GM12801 (cell line): Measurements from ENCODE around the gene NACC1.

ENCODE experiments used
- TF ChIP-seq, protein P1 (sequence below): IDR thresholded peaks from one replicate; pipeline ENCODE4 v1.5.1; 2011; ENCODE audit warnings: control low read depth; ENCODE audit not compliant: insufficient read length; ENCODE audit errors: extremely low read depth

The NACC1 gene

GRCh38 chr19:13082192-13083007, 35.7 kb upstream of the NACC1 start:
- TF ChIP-seq, protein P1, sequence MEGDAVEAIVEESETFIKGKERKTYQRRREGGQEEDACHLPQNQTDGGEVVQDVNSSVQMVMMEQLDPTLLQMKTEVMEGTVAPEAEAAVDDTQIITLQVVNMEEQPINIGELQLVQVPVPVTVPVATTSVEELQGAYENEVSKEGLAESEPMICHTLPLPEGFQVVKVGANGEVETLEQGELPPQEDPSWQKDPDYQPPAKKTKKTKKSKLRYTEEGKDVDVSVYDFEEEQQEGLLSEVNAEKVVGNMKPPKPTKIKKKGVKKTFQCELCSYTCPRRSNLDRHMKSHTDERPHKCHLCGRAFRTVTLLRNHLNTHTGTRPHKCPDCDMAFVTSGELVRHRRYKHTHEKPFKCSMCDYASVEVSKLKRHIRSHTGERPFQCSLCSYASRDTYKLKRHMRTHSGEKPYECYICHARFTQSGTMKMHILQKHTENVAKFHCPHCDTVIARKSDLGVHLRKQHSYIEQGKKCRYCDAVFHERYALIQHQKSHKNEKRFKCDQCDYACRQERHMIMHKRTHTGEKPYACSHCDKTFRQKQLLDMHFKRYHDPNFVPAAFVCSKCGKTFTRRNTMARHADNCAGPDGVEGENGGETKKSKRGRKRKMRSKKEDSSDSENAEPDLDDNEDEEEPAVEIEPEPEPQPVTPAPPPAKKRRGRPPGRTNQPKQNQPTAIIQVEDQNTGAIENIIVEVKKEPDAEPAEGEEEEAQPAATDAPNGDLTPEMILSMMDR = no peak

GRCh38 chr19:13083008-13083404, 35.1 kb upstream of the NACC1 start:
- TF ChIP-seq, protein P1 = no peak

DNA sequence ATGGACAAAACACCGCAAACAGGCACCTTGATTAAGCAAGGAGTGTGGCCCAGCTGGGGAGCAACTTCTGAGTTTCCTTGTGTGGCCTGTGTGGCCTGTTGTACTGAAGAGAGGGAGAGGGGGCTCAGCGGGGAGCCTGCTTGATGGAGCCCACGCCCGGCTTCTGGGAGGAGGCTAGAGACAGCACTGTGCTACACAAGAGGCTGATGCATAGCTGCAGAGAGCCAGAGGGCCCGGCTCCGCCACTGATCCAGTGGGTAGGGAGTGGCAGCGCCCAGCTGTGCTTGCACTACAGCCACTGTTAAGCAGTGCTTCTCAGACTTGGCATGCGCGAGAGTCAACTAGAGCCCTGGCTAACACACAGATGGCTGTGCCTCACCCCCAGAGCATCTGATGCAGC, 34.4 kb upstream of the NACC1 start:
- TF ChIP-seq, protein P1 = no peak

DNA sequence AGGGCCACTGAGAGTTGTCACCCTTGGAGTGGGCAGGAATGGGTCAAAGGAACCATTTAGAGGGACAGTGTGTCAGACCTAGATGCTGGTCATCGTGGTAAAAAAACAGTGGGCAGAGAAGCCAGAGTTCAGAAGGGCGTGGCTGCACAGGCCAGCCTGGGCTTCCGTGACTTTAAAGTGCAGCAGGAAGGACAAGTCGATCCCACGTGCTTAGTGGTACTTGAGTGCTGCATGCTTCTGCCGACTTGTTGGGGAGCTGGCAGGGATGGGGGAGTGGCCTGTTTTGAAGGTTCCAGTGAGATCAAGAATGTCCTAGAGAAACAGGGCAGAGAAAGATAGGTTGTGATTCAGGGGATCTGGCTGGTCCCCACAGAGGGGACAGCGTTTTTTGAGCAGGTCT, 32.4 kb upstream of the NACC1 start:
- TF ChIP-seq, protein P1 = no peak

- TF ChIP-seq, protein P1 = no peak
Observed at GRCh38 chr19:13086341-13086740, 31.7 kb upstream of the NACC1 start.

DNA sequence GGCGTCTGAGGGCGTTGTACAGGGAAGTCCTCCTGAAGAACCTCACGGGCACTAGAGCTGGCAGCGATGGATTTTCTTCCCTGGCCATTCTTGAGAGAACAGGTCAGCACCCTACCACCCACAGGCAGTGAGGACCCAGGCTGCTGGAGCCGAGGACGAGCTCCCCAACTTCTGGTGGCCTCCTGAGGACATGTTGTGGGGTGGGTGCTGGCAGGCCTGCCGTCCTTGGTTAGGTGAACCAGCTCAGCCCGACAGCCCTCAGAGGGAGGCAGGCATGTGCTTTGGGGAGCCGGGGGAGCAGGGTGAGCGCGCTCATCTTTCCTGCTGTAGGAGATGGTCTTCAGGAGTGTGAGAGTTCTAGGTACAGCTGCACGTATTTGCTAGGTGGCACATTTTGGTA, 30.8 kb upstream of the NACC1 start:
- TF ChIP-seq, protein P1 = no peak

GRCh38 chr19:13087795-13088537, 30.1 kb upstream of the NACC1 start:
- TF ChIP-seq, protein P1 = no peak
